ENCODE data around the gene FN3K. TPM values are rescaled to one million over a fixed set of nuclear protein-coding genes. Genes with fewer than 3 reads are reported as not detected.

FN3K gene
- total and polyA plus RNA-seq, 2 of the 4 experiments (the other 2 are of a cell fraction): 0.90 to 2.9 TPM

DNA sequence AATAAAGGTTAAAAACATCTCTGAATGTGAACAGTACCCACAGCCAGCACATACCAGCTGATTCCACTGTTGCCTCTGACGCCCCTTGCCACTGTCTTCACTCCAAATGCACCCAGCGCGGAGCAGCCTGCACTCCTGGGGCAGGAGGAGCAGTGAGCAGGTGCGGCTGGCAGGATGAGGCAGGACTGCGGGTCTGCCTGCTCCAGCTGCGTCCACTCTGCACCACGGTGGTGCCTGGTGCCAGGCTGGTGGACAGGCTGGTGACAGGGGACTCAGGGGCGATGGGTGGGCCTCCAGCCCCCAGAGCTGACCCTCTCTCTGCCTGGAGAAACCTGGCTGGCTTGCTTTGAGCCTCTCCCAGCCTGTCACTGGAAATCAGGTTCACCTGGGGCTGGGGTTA lies 46.3 kb upstream of the FN3K start:
- H3K4me2 ChIP-seq (ENCODE audit: low read depth, low read length): no peak overlapping the region
- BruUV-seq (replicated peaks): no TSS peak
- H3K27ac ChIP-seq (ENCODE audit: insufficient read depth, low read length): no peak overlapping the region
- H4K5ac ChIP-seq (ENCODE audit: low read depth, low read length): no peak overlapping the region
- H3K23ac ChIP-seq (ENCODE audit: low read depth, low read length): no peak overlapping the region
- DNase-seq: no peak
- TF ChIP-seq RCOR1 (IDR thresholded peaks at IDR 0.05; ENCODE audit: insufficient replicate concordance, low read length): no peak
- TF ChIP-seq RAD21 (IDR thresholded peaks at IDR 0.05; ENCODE audit: low read length): no peak
- TF ChIP-seq, protein P1, sequence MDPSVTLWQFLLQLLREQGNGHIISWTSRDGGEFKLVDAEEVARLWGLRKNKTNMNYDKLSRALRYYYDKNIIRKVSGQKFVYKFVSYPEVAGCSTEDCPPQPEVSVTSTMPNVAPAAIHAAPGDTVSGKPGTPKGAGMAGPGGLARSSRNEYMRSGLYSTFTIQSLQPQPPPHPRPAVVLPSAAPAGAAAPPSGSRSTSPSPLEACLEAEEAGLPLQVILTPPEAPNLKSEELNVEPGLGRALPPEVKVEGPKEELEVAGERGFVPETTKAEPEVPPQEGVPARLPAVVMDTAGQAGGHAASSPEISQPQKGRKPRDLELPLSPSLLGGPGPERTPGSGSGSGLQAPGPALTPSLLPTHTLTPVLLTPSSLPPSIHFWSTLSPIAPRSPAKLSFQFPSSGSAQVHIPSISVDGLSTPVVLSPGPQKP (IDR thresholded peaks at IDR 0.05; ENCODE audit: borderline replicate concordance, low read depth, low read length): no peak
- no peak for TF ChIP-seq BHLHE40 (IDR thresholded peaks at IDR 0.05; ENCODE audit: low read depth, low read length)
- no peak for TF ChIP-seq MAFK (IDR thresholded peaks at IDR 0.05; ENCODE audit: low read depth, low read length)
- TF ChIP-seq, protein P2, sequence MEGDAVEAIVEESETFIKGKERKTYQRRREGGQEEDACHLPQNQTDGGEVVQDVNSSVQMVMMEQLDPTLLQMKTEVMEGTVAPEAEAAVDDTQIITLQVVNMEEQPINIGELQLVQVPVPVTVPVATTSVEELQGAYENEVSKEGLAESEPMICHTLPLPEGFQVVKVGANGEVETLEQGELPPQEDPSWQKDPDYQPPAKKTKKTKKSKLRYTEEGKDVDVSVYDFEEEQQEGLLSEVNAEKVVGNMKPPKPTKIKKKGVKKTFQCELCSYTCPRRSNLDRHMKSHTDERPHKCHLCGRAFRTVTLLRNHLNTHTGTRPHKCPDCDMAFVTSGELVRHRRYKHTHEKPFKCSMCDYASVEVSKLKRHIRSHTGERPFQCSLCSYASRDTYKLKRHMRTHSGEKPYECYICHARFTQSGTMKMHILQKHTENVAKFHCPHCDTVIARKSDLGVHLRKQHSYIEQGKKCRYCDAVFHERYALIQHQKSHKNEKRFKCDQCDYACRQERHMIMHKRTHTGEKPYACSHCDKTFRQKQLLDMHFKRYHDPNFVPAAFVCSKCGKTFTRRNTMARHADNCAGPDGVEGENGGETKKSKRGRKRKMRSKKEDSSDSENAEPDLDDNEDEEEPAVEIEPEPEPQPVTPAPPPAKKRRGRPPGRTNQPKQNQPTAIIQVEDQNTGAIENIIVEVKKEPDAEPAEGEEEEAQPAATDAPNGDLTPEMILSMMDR (conservative IDR thresholded peaks at IDR 0.05; ENCODE audit: low read depth, low read length): no peak
- TF ChIP-seq, protein P3, sequence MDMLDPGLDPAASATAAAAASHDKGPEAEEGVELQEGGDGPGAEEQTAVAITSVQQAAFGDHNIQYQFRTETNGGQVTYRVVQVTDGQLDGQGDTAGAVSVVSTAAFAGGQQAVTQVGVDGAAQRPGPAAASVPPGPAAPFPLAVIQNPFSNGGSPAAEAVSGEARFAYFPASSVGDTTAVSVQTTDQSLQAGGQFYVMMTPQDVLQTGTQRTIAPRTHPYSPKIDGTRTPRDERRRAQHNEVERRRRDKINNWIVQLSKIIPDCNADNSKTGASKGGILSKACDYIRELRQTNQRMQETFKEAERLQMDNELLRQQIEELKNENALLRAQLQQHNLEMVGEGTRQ (IDR thresholded peaks at IDR 0.05; ENCODE audit: low read depth, low read length): no peak
- no peak overlapping the region for H3K56ac ChIP-seq (ENCODE audit: extremely low read depth, insufficient read depth, low read length)
- dilution Hi-C loops (cut with HindIII; ENCODE audit: low sequenced_read_pairs, unreplicated experiment) (no loop called here), in situ Hi-C loops (cut with MboI; ENCODE audit: low sequenced_read_pairs) (no loop called here), intact Hi-C loops (cut with micrococcal nuclease) (no loop called here)
- no peak overlapping the region for H2BK5ac ChIP-seq (ENCODE audit: low read depth, low read length, poor library complexity, severe bottlenecking)
- no peak overlapping the region for H3K9ac ChIP-seq (ENCODE audit: low read depth, low read length)
- H3K79me1 ChIP-seq (ENCODE audit: low read depth in 1 of 2, low read length in 2 of 2): peaks cover 0 to under 1% of the 10 kb centered on the region in 2 experiments; a peak in 1 of 4 replicates
- no peak overlapping the region for H2AK9ac ChIP-seq (replicated peaks; ENCODE audit: low read depth, low read length, poor library complexity)
- no peak overlapping the region for H2AK5ac ChIP-seq (ENCODE audit: low read depth, low read length)
- H2AFZ ChIP-seq (replicated peaks; ENCODE audit: low read length, poor library complexity): no peak overlapping the region
- no peaks in the 10 kb centered on the region; the same call in 1 of the 2 replicates for H4K20me1 ChIP-seq (ENCODE audit: insufficient read depth, low read length)
- H4K8ac ChIP-seq (ENCODE audit: low read depth in 2 of 2, low read length in 2 of 2): no peak overlapping the region
- no peak overlapping the region for H2BK20ac ChIP-seq (ENCODE audit: low read depth, low read length)
- CTCF ChIA-PET: no interaction called here
- H3K4me3 ChIP-seq (ENCODE audit: insufficient read depth, low read depth, low read length): no peak overlapping the region
- H3K9me1 ChIP-seq (ENCODE audit: insufficient read depth, low read length): no peaks in the 10 kb centered on the region
- no peak overlapping the region for H3K18ac ChIP-seq (ENCODE audit: low read depth, low read length)
- no peak for ATAC-seq (ENCODE audit: low read depth)
- no peak overlapping the region for H3K4ac ChIP-seq (ENCODE audit: low read depth, low read length)
- no peak overlapping the region for H4K91ac ChIP-seq (ENCODE audit: insufficient read depth, low read depth, low read length)
- H2BK120ac ChIP-seq (ENCODE audit: low read depth, low read length): no peak overlapping the region
- POLR2A ChIA-PET (ENCODE audit: unreplicated experiment): no interaction called here
- no peaks in the 10 kb centered on the region for H3K27me3 ChIP-seq (ENCODE audit: control insufficient read depth, insufficient read depth, low read length)
- H3K36me3 ChIP-seq (ENCODE audit: control insufficient read depth, insufficient read depth, low read length): no peaks in the 10 kb centered on the region; the same call in 1 of the 2 replicates
- no peaks in the 10 kb centered on the region; the same call in 1 of the 2 replicates for H3K9me3 ChIP-seq (ENCODE audit: control insufficient read depth, insufficient read depth, low read length)
- no CpG with 5 or more reads among the region's 8 CpGs for WGBS, 2 experiments (ENCODE audit: extremely low coverage in 2 of 2, insufficient read length in 1 of 2)
- H3K14ac ChIP-seq (replicated peaks; ENCODE audit: low read depth, low read length): no peak overlapping the region
- H3K4me1 ChIP-seq (ENCODE audit: control insufficient read depth, insufficient read depth, low read length): no peaks in the 10 kb centered on the region
- H2BK15ac ChIP-seq (ENCODE audit: low read depth, low read length): no peak overlapping the region
